Superior temporal gyrus (tissue), 1 donor: Measurements from ENCODE around the gene TAS2R10.

ENCODE experiments used
- DNase-seq: peaks from one replicate; pipeline ENCODE4 v3.0.0-alpha.2; 2016; ENCODE audit errors: extremely low spot score

The TAS2R10 gene

GRCh38 chr12:10779103-10779502, 47.1 kb downstream of the TAS2R10 start:
- DNase-seq, result no peak
